HepG2 (cell line): ENCODE measurements around the gene KLF12. TPM values are rescaled to one million over a fixed set of nuclear protein-coding genes. Genes with fewer than 3 reads are reported as not detected.

ENCODE experiments used
- ASH2L ChIP-seq: fragments of 300-600, 200-600 bp; sonication (generic); IDR thresholded peaks from 2 replicates; pipeline ENCODE4 v1.7.0; 2017; ENCODE audit warnings: low read depth, mild to moderate bottlenecking, moderate library complexity, mixed read lengths, low read length; ENCODE audit not compliant: insufficient read length
- CBX5 ChIP-seq: sonication (generic); formaldehyde crosslinking; IDR thresholded peaks from 2 replicates; pipeline ENCODE4 v1.4.0; 2020; ENCODE audit warnings: missing genetic modification reagents, borderline replicate concordance
- CEBPG ChIP-seq: IDR thresholded peaks from 2 replicates; pipeline ENCODE4 v1.6.1; 2016
- FIP1L1 ChIP-seq: fragments of 200-400 bp; formaldehyde crosslinking; IDR thresholded peaks from 2 replicates; pipeline ENCODE4 v1.6.1; 2018; ENCODE audit warnings: low read depth, mild to moderate bottlenecking, low read length, moderate library complexity, borderline replicate concordance; ENCODE audit not compliant: insufficient read depth
- HOXA5 ChIP-seq: sonication (generic); formaldehyde crosslinking; IDR thresholded peaks from 2 replicates; pipeline ENCODE4 v1.4.0; 2020; ENCODE audit warnings: missing genetic modification reagents
- PRPF4 ChIP-seq: fragments of 200-400 bp; formaldehyde crosslinking; IDR thresholded peaks from 2 replicates; pipeline ENCODE4 v1.6.1; 2016; ENCODE audit warnings: low read length, low read depth; ENCODE audit not compliant: poor library complexity, severe bottlenecking
- SKI ChIP-seq: fragments of 450-650 bp; IDR thresholded peaks from one replicate; pipeline ENCODE4 v1.6.1; 2018; ENCODE audit warnings: mild to moderate bottlenecking; ENCODE audit not compliant: partially characterized antibody
- SOX6 ChIP-seq, 2 experiments: fragments of 450-650 bp in 1 of 2; sonication (generic) in 1 of 2; formaldehyde crosslinking in 1 of 2; IDR thresholded peaks; 2 replicates each; pipeline versions ENCODE4 v1.4.0 to v1.6.1; 2017 to 2020; ENCODE audit warnings: antibody characterized with exemption in 1 of 2, mild to moderate bottlenecking in 1 of 2, missing genetic modification reagents in 1 of 2
- SRSF1 ChIP-seq: fragments of 200-400 bp; formaldehyde crosslinking; optimal IDR thresholded peaks from 2 replicates; pipeline ENCODE3; 2017; ENCODE audit warnings: mild to moderate bottlenecking, low read depth, low read length, moderate library complexity
- XRCC5 ChIP-seq: fragments of 200-400 bp; formaldehyde crosslinking; optimal IDR thresholded peaks from 2 replicates; pipeline ENCODE3; 2017; ENCODE audit warnings: mild to moderate bottlenecking, low read length
- YEATS4 ChIP-seq: sonication (generic); formaldehyde crosslinking; IDR thresholded peaks from 2 replicates; pipeline ENCODE4 v1.4.0; 2020; ENCODE audit warnings: missing genetic modification reagents, borderline replicate concordance
- ZNF230 ChIP-seq: sonication (generic); formaldehyde crosslinking; IDR thresholded peaks from 2 replicates; pipeline ENCODE4 v1.4.0; 2020; ENCODE audit warnings: mild to moderate bottlenecking, missing genetic modification reagents
- ZNF354B ChIP-seq: sonication (generic); formaldehyde crosslinking; IDR thresholded peaks from 2 replicates; pipeline ENCODE4 v1.8.0; 2022; ENCODE audit warnings: mild to moderate bottlenecking, missing genetic modification reagents
- ZNF430 ChIP-seq: sonication (generic); formaldehyde crosslinking; IDR thresholded peaks from 2 replicates; pipeline ENCODE4 v1.9.0; 2021; ENCODE audit warnings: mild to moderate bottlenecking, missing genetic modification reagents
- ZNF747 ChIP-seq: sonication (generic); formaldehyde crosslinking; IDR thresholded peaks from 2 replicates; pipeline ENCODE4 v1.8.1; 2023; ENCODE audit warnings: missing genetic modification reagents, mild to moderate bottlenecking, borderline replicate concordance
- polyA plus RNA-seq, 8 experiments: library from polyadenylated mRNA; depleted of rRNA in 3 of 8; stranded (reverse) in 7 of 8; unstranded in 1 of 8; fragments of >200 nt; fragmentation: Illumina TruSeq in 4 of 8; extraction: Trizol in 4 of 8; gene quantifications; 2 replicates each; pipeline versions ENCODE4 v1.2.1 to v1.2.3, GENCODE V29; 2011 to 2016; ENCODE audit warnings: low read depth in 4 of 8, missing spikeins in 1 of 8, mixed read lengths in 1 of 8; ENCODE audit not compliant: insufficient read depth in 1 of 8
- total RNA-seq, 5 experiments: library from RNA; depleted of rRNA; stranded (reverse); fragments of >200 nt; fragmentation: Illumina TruSeq; extraction: Trizol; gene quantifications; 2 replicates each; pipeline ENCODE4 v1.2.3, GENCODE V29; 2016; ENCODE audit warnings: low read depth in 1 of 5
- TF ChIP-seq, protein P1 (sequence below): sonication (generic); formaldehyde crosslinking; IDR thresholded peaks from 2 replicates; pipeline ENCODE4 v1.9.0; 2021; ENCODE audit warnings: mild to moderate bottlenecking, missing genetic modification reagents
- TF ChIP-seq, protein P2 (sequence below): IDR thresholded peaks from 2 replicates; pipeline ENCODE4 v1.6.1; 2012; ENCODE audit warnings: inconsistent platforms
- TF ChIP-seq, protein P3 (sequence below), 2 experiments: sonication (generic) in 1 of 2; formaldehyde crosslinking in 1 of 2; IDR thresholded peaks; 2 replicates each; pipeline versions ENCODE4 v1.5.1 to v1.6.1; 2011 to 2020; ENCODE audit warnings: borderline replicate concordance in 1 of 2, low read depth in 1 of 2, low read length in 1 of 2, mild to moderate bottlenecking in 1 of 2, missing genetic modification reagents in 1 of 2, moderate library complexity in 1 of 2
- TF ChIP-seq, protein P4 (sequence below): sonication (generic); formaldehyde crosslinking; IDR thresholded peaks from 2 replicates; pipeline ENCODE4 v1.5.1; 2020; ENCODE audit warnings: missing genetic modification reagents, mild to moderate bottlenecking, borderline replicate concordance

Gene KLF12
- total and polyA plus RNA-seq, 2 of the 13 experiments (the other 11 are each of a cell fraction or from before 2014, with no cell fraction given), result 0.66 to 1.5 TPM

DNA sequence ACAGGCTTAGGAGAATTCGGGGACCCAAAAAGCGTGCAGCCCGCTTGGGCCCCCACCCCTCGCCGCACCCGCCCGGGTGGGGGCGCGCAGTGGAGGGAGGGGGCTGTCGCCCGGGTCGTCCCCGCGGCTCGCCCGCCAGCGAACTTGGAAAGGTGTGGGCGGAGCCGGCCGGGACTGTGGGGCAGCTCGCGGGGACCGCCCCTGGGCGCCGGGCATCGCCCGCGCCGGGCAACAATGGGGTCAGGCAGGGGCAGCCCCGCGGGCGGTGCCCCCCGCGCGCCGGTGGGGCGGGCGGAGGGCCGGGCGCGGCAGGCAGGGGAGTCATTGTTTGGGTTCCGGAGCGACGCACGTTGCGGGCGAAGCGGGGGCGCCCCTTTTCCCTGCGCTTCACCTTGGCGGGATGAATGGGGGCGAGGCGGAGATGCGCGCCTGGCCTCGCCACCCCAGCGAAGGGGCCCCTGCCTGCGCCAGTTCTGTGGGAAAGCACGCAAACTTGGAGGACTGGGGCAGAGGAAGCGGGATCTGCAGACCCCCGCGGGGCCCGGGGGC lies 647 bp upstream of the KLF12 start (continued):
- TF ChIP-seq, protein P1, sequence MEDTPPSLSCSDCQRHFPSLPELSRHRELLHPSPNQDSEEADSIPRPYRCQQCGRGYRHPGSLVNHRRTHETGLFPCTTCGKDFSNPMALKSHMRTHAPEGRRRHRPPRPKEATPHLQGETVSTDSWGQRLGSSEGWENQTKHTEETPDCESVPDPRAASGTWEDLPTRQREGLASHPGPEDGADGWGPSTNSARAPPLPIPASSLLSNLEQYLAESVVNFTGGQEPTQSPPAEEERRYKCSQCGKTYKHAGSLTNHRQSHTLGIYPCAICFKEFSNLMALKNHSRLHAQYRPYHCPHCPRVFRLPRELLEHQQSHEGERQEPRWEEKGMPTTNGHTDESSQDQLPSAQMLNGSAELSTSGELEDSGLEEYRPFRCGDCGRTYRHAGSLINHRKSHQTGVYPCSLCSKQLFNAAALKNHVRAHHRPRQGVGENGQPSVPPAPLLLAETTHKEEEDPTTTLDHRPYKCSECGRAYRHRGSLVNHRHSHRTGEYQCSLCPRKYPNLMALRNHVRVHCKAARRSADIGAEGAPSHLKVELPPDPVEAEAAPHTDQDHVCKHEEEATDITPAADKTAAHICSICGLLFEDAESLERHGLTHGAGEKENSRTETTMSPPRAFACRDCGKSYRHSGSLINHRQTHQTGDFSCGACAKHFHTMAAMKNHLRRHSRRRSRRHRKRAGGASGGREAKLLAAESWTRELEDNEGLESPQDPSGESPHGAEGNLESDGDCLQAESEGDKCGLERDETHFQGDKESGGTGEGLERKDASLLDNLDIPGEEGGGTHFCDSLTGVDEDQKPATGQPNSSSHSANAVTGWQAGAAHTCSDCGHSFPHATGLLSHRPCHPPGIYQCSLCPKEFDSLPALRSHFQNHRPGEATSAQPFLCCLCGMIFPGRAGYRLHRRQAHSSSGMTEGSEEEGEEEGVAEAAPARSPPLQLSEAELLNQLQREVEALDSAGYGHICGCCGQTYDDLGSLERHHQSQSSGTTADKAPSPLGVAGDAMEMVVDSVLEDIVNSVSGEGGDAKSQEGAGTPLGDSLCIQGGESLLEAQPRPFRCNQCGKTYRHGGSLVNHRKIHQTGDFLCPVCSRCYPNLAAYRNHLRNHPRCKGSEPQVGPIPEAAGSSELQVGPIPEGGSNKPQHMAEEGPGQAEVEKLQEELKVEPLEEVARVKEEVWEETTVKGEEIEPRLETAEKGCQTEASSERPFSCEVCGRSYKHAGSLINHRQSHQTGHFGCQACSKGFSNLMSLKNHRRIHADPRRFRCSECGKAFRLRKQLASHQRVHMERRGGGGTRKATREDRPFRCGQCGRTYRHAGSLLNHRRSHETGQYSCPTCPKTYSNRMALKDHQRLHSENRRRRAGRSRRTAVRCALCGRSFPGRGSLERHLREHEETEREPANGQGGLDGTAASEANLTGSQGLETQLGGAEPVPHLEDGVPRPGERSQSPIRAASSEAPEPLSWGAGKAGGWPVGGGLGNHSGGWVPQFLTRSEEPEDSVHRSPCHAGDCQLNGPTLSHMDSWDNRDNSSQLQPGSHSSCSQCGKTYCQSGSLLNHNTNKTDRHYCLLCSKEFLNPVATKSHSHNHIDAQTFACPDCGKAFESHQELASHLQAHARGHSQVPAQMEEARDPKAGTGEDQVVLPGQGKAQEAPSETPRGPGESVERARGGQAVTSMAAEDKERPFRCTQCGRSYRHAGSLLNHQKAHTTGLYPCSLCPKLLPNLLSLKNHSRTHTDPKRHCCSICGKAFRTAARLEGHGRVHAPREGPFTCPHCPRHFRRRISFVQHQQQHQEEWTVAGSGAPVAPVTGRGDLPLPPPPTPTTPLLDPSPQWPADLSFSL (CRISPR knock-in tag), result no peak
- no peak for TF ChIP-seq ZNF747 (CRISPR knock-in tag)
- TF ChIP-seq, protein P2, sequence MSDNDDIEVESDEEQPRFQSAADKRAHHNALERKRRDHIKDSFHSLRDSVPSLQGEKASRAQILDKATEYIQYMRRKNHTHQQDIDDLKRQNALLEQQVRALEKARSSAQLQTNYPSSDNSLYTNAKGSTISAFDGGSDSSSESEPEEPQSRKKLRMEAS, result 0 out of 2 replicates have a peak, but pooled peaks have one; percentile 9
- no peak for TF ChIP-seq YEATS4 (CRISPR knock-in tag)
- no peak for TF ChIP-seq SKI
- no peak for TF ChIP-seq PRPF4
- peak; percentile 63 for TF ChIP-seq SRSF1
- no peak for TF ChIP-seq ZNF430 (CRISPR knock-in tag)
- TF ChIP-seq CBX5 (CRISPR knock-in tag), result no peak
- no peak for TF ChIP-seq SOX6 (IDR thresholded peaks at IDR 0.05)
- TF ChIP-seq SOX6 (CRISPR knock-in tag; IDR thresholded peaks at IDR 0.05), result no peak
- TF ChIP-seq HOXA5, result no peak
- TF ChIP-seq, protein P3, sequence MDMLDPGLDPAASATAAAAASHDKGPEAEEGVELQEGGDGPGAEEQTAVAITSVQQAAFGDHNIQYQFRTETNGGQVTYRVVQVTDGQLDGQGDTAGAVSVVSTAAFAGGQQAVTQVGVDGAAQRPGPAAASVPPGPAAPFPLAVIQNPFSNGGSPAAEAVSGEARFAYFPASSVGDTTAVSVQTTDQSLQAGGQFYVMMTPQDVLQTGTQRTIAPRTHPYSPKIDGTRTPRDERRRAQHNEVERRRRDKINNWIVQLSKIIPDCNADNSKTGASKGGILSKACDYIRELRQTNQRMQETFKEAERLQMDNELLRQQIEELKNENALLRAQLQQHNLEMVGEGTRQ (IDR thresholded peaks at IDR 0.05; ENCODE audit: low read depth, low read length), result no peak
- TF ChIP-seq, protein P3 (CRISPR knock-in tag; IDR thresholded peaks at IDR 0.05; ENCODE audit: borderline replicate concordance), result no peak
- TF ChIP-seq ASH2L, result no peak
- no peak for TF ChIP-seq FIP1L1
- no peak for TF ChIP-seq ZNF230 (CRISPR knock-in tag)
- no peak for TF ChIP-seq ZNF354B (CRISPR knock-in tag)
- no peak for TF ChIP-seq CEBPG (CRISPR knock-in tag)
- TF ChIP-seq, protein P4, sequence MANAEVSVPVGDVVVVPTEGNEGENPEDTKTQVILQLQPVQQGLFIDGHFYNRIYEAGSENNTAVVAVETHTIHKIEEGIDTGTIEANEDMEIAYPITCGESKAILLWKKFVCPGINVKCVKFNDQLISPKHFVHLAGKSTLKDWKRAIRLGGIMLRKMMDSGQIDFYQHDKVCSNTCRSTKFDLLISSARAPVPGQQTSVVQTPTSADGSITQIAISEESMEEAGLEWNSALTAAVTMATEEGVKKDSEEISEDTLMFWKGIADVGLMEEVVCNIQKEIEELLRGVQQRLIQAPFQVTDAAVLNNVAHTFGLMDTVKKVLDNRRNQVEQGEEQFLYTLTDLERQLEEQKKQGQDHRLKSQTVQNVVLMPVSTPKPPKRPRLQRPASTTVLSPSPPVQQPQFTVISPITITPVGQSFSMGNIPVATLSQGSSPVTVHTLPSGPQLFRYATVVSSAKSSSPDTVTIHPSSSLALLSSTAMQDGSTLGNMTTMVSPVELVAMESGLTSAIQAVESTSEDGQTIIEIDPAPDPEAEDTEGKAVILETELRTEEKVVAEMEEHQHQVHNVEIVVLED (CRISPR knock-in tag), result no peak
- peak; percentile 17 for TF ChIP-seq XRCC5
